Measurements from ENCODE around the gene CLCN5.

Gene CLCN5

DNA sequence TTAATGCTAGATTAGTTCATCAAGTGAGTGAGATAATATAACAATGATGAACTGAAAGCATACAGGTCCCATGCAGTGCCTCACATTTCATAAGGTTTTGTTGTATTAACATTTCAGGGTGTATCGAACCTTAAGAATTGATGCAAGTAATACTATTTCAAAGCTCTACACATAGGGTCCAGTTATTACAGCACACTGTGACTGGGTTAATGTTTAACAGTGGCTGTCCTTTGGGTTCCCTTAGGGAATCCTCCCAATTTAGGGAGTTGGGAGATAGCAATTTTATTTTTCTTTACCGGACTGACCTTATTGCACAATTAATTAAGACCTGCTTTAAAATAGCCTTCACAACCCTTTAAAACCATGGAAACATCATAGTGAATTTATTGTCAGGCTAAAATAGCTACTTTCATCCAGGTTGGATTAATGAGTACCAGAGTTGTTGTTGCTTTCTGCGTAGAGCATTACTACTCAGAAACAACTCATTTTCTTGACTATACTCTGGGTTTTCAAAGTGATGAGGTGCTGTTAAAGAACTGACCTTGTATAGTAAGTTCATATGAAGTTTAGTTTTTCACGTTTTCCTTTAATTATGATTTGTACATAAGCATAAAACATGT is 144.0 kb downstream of the CLCN5 start:
- TF ChIP-seq POLR2AphosphoS5 (IDR thresholded peaks at IDR 0.05; ENCODE audit: low read depth, low read length) (no peak), TAF1 (IDR thresholded peaks at IDR 0.05; ENCODE audit: low read depth, low read length) (no peak), SPI1 (IDR thresholded peaks at IDR 0.05; ENCODE audit: low read depth, low read length) (no peak), POLR2A (IDR thresholded peaks at IDR 0.05; ENCODE audit: low read depth, low read length) (no peak), POU2F2 (IDR thresholded peaks at IDR 0.05; ENCODE audit: low read depth, low read length) (no peak), PAX5 (IDR thresholded peaks at IDR 0.05; ENCODE audit: insufficient read depth, low read length, severe bottlenecking) (no peak)
- DNase-seq (ENCODE audit: insufficient read length, low spot score) (no peak), FAIRE-seq (no peak)

DNA sequence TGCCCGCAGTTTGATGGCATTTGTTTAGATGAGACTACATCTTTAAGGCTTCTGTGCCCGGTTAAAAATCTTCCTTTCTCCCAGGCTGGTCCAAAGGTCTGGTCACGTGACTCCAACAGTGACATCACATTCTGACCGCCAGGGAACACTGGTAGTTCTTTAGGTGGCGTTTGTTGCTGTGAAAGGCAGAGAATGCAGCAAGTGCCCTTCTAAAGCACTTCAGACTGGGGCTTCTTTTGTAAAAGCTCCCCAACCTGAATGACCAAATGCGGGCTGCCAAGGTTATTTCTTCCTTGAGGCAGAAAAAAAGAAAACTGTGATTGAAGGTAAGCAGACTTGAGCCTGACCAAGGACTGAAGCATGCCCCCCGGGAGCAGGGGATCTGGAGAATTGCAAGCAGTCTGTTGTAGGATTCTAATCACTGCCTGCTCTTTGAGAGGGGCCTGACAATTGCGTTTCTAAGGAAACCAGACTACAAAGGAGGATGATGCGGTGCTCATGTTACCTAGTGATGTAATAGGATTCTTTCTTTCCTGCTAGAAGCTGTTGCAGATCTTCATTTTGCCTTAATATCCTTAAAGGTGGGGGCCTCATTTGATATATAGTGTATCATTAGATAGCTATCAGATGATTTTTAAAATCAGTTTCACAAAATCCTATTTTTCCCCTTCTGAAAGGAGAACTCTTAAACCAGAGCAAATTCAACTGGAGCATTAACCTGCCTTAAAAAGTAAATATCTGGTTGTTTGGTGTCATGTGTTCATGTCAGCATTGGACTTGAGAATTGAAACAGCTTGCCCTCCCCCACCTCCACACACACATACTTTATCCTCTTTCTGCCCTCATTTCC is 145.3 kb downstream of the CLCN5 start:
- FAIRE-seq (peak; percentile 58), DNase-seq (ENCODE audit: insufficient read length, low spot score) (no peak)
- TF ChIP-seq TAF1 (IDR thresholded peaks at IDR 0.05; ENCODE audit: low read depth, low read length) (no peak), SPI1 (IDR thresholded peaks at IDR 0.05; ENCODE audit: low read depth, low read length) (no peak), POLR2AphosphoS5 (IDR thresholded peaks at IDR 0.05; ENCODE audit: low read depth, low read length) (no peak), POU2F2 (IDR thresholded peaks at IDR 0.05; ENCODE audit: low read depth, low read length) (no peak), PAX5 (IDR thresholded peaks at IDR 0.05; ENCODE audit: insufficient read depth, low read length, severe bottlenecking) (no peak), POLR2A (IDR thresholded peaks at IDR 0.05; ENCODE audit: low read depth, low read length) (no peak)

DNA sequence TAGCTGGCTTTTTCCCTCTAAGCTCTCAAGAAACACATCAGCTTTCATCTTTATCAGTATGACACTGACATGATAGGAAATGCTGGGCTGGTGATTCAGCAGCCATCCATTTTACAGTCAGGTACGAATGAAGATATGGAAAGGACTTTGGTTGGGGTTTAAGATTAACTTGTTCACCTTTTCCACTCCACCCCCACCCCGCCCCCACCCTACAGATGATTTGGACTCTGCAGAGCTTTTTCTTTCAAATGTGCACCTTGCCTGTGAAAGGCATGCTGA is 145.8 kb downstream of the CLCN5 start:
- TF ChIP-seq SPI1 (IDR thresholded peaks at IDR 0.05; ENCODE audit: low read depth, low read length): no peak
- TF ChIP-seq PAX5 (IDR thresholded peaks at IDR 0.05; ENCODE audit: insufficient read depth, low read length, severe bottlenecking): no peak
- TF ChIP-seq POLR2A (IDR thresholded peaks at IDR 0.05; ENCODE audit: low read depth, low read length): no peak
- no peak for TF ChIP-seq POLR2AphosphoS5 (IDR thresholded peaks at IDR 0.05; ENCODE audit: low read depth, low read length)
- no peak for TF ChIP-seq POU2F2 (IDR thresholded peaks at IDR 0.05; ENCODE audit: low read depth, low read length)
- TF ChIP-seq TAF1 (IDR thresholded peaks at IDR 0.05; ENCODE audit: low read depth, low read length): no peak
- FAIRE-seq (no peak), DNase-seq (ENCODE audit: insufficient read length, low spot score) (no peak)

DNA sequence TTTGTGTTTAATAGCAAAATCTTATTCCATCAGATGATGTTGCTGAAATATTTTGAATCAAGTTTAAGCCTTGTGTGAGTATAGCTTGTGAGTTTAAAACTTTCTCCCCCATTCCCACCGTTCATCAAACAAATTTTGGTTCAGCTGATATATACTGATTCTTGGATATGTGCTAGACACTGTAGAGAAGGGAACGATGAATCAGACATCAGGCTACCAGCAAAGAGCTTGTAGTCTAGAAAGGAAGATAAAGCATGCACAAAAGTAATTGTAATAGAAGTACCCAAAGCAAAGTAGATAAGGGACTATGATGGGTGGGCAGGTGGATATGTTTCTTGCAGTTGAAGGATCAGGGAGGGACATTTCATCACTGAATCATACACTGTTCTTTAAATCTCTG is 146.5 kb downstream of the CLCN5 start:
- no peak for FAIRE-seq
- no peak for DNase-seq (ENCODE audit: insufficient read length, low spot score)

DNA sequence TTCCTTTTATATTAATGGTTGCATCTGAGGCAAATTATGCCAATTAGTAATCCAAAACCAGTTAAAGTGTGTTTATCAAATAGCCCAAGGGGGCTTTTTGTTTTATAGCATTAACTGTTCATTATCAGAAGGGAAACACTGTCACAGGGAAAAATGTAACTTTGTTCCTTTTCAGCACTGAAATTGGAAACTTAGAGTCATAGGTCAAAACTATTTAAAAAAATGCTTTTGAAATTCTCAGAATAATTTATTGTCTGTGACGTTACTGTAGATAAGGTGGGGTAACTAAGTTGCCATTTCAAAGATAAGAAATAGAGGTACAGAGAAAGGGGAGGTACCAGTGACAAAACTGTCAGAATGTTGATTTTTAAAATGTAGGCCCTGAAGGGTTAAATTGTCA is 149.1 kb downstream of the CLCN5 start:
- FAIRE-seq (no peak), DNase-seq (ENCODE audit: insufficient read length, low spot score) (no peak)
- TF ChIP-seq SPI1 (IDR thresholded peaks at IDR 0.05; ENCODE audit: low read depth, low read length) (no peak), PAX5 (IDR thresholded peaks at IDR 0.05; ENCODE audit: insufficient read depth, low read length, severe bottlenecking) (no peak), POLR2AphosphoS5 (IDR thresholded peaks at IDR 0.05; ENCODE audit: low read depth, low read length) (no peak), TAF1 (IDR thresholded peaks at IDR 0.05; ENCODE audit: low read depth, low read length) (no peak), POLR2A (IDR thresholded peaks at IDR 0.05; ENCODE audit: low read depth, low read length) (no peak)

More for the DNA sequence above, 146.5 kb downstream of the CLCN5 start:
- no peak for TF ChIP-seq POLR2AphosphoS5 (IDR thresholded peaks at IDR 0.05; ENCODE audit: low read depth, low read length)

DNA sequence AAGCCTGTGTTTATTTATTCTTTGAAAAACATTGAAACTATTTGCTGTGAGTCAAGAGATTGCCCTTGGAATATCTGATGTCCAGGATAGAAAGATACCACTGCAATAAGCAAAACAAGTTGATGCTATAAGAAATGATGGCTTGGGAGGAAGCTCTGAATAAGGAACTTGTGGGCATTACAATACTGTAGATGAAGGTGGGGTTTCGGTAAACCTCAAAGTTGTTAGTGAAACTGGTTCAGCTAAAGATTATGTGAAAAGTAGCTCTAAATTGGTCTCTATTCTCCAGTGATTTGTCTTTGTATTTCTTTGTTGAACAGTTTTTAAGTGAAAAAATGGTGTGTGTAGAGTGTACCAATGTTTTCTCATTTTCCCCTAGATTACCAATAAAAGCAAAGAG is 149.7 kb downstream of the CLCN5 start:
- FAIRE-seq (peak; percentile 56), DNase-seq (ENCODE audit: insufficient read length, low spot score) (no peak)

DNA sequence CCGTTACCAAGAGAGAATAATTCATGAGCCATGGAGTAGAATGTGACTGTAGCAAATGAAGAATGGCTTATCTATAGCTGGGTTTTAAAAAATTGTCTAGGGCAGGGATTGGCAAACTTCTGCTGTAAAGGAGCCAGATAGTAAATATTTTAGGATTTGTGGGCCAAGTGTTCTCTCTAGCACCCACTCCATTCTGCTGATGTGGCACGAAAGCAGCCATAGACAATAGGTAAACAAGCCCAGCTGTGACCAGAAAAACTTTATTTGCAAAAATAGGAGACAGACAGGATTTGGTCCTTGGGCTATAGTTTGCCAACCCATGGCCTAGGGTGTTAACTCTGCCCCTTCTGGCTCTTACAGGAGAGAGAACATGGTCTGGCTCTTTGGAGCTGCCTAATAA is 151.2 kb downstream of the CLCN5 start:
- no peak for TF ChIP-seq POLR2AphosphoS5 (IDR thresholded peaks at IDR 0.05; ENCODE audit: low read depth, low read length)
- TF ChIP-seq POU2F2 (IDR thresholded peaks at IDR 0.05; ENCODE audit: low read depth, low read length): no peak
- no peak for TF ChIP-seq POLR2A (IDR thresholded peaks at IDR 0.05; ENCODE audit: low read depth, low read length)
- TF ChIP-seq SPI1 (IDR thresholded peaks at IDR 0.05; ENCODE audit: low read depth, low read length): no peak
- TF ChIP-seq TAF1 (IDR thresholded peaks at IDR 0.05; ENCODE audit: low read depth, low read length): no peak
- no peak for TF ChIP-seq PAX5 (IDR thresholded peaks at IDR 0.05; ENCODE audit: insufficient read depth, low read length, severe bottlenecking)
- DNase-seq (ENCODE audit: insufficient read length, low spot score) (no peak), FAIRE-seq (no peak)

More for the DNA sequence above, 149.7 kb downstream of the CLCN5 start:
- no peak for TF ChIP-seq SPI1 (IDR thresholded peaks at IDR 0.05; ENCODE audit: low read depth, low read length)
- TF ChIP-seq POLR2AphosphoS5 (IDR thresholded peaks at IDR 0.05; ENCODE audit: low read depth, low read length): no peak
- no peak for TF ChIP-seq TAF1 (IDR thresholded peaks at IDR 0.05; ENCODE audit: low read depth, low read length)
- TF ChIP-seq POU2F2 (IDR thresholded peaks at IDR 0.05; ENCODE audit: low read depth, low read length): no peak
- no peak for TF ChIP-seq PAX5 (IDR thresholded peaks at IDR 0.05; ENCODE audit: insufficient read depth, low read length, severe bottlenecking)
- TF ChIP-seq POLR2A (IDR thresholded peaks at IDR 0.05; ENCODE audit: low read depth, low read length): no peak

DNA sequence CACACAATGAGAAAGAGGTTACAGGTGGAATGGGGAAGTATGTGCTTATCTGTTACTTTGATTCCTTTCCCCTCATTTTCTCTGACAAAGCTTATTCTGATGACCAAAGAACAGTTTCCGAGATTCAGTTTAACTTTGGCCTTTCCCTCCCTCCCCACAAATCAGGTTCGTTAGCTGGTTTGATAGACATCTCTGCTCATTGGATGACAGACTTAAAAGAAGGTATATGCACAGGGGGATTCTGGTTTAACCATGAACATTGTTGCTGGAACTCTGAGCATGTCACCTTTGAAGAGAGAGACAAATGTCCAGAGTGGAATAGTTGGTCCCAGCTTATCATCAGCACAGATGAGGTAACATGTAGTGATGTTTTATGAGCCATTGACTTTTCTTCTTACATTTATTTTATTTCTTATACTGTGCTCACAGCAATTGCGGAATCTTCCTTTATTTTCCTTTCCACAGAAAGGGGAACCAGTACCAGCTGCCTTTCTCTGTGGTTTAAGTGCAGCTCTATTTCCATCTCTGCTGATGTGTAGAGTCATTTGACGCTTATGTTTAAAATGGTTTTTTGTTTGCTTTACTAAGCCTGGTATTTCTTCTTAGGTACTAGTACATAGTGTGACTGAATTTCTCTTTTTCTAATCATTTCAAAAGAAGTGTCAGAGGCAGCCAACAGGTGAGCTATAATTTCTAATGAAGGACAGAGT is 153.4 kb downstream of the CLCN5 start:
- TF ChIP-seq POLR2AphosphoS5 (IDR thresholded peaks at IDR 0.05; ENCODE audit: low read depth, low read length) (no peak), SPI1 (IDR thresholded peaks at IDR 0.05; ENCODE audit: low read depth, low read length) (peak; percentile 40; the same call in 1 of the 2 replicates)
- peak; percentile 70 for FAIRE-seq
- DNase-seq (ENCODE audit: insufficient read length, low spot score): no peak

DNA sequence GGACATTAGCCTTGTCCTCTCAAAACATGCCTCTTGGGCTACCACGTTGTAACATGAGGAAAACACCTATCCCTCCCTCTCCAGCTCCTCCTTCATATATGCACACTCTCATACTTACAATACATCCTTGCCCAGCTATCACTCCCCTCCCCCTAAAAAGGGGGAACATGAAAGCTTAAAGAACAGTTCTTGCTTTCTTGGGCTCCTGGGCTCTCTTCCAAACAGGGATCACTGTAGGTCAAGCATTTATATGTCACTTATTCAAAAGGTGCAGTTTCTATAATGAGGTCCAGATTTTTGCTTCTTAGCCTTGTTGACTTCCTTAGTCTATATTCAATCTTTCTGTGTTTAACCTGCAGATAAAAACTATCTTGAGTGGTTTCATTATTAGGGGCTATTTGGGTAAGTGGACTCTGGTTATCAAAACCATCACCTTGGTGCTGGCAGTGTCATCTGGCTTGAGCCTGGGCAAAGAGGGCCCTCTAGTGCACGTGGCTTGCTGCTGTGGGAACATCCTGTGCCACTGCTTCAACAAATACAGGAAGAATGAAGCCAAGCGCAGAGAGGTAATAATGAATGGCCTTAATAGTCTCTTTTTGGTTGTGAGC is 159.0 kb downstream of the CLCN5 start:
- peak; percentile 90 for FAIRE-seq
- DNase-seq (ENCODE audit: insufficient read length, low spot score): no peak

More for the DNA sequence above, 159.0 kb downstream of the CLCN5 start:
- no peak for TF ChIP-seq POLR2A (IDR thresholded peaks at IDR 0.05; ENCODE audit: low read depth, low read length)
